ENCODE results near the gene LEF1.

DNA sequence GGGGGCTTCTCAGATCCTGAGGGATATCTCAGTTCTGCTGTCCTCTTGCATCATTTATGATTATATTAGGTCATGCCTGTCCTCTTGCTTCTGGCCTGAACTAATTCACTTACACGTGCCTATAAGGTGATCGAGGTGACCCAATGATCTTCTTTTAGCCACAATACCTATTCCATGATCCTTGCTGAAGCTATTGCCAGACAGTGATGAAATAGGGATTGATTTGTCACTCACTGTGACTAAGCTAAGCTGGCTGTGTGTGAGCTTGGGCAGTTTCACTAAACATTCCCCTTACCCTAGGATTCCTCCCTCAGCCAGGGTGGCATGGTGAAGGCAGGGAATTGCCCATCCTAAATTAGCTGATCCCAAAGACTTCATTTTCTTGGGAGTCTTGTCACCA lies 160.0 kb downstream of the LEF1 start:
- TF ChIP-seq EZH2 (IDR thresholded peaks at IDR 0.05; ENCODE audit: insufficient read depth, low read length) = no peak
- TF ChIP-seq, protein P1, sequence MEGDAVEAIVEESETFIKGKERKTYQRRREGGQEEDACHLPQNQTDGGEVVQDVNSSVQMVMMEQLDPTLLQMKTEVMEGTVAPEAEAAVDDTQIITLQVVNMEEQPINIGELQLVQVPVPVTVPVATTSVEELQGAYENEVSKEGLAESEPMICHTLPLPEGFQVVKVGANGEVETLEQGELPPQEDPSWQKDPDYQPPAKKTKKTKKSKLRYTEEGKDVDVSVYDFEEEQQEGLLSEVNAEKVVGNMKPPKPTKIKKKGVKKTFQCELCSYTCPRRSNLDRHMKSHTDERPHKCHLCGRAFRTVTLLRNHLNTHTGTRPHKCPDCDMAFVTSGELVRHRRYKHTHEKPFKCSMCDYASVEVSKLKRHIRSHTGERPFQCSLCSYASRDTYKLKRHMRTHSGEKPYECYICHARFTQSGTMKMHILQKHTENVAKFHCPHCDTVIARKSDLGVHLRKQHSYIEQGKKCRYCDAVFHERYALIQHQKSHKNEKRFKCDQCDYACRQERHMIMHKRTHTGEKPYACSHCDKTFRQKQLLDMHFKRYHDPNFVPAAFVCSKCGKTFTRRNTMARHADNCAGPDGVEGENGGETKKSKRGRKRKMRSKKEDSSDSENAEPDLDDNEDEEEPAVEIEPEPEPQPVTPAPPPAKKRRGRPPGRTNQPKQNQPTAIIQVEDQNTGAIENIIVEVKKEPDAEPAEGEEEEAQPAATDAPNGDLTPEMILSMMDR (IDR thresholded peaks at IDR 0.05; ENCODE audit: insufficient read depth, low read depth, low read length) = no peak
